HCT116 (cell line): ENCODE results near the gene UMODL1.

Experiments
- CEBPB ChIP-seq: IDR thresholded peaks from 2 replicates; pipeline ENCODE4 v1.6.1; 2012; ENCODE audit warnings: low read depth
- EGR1 ChIP-seq: IDR thresholded peaks from 2 replicates; pipeline ENCODE4 v1.6.1; 2012; ENCODE audit warnings: low read depth
- EZH2 ChIP-seq: fragments of 200-600 bp; sonication (generic); IDR thresholded peaks from 2 replicates; pipeline ENCODE4 v1.6.1; 2017; ENCODE audit warnings: antibody characterized with exemption, mixed run types
- EZH2phosphoT487 ChIP-seq: fragments of 200-600 bp; IDR thresholded peaks from 2 replicates; pipeline ENCODE4 v1.6.1; 2018; ENCODE audit warnings: antibody characterized with exemption, borderline replicate concordance
- FOSL1 ChIP-seq: IDR thresholded peaks from 2 replicates; pipeline ENCODE4 v1.6.1; 2012; ENCODE audit warnings: low read depth
- POLR2A ChIP-seq: IDR thresholded peaks from 2 replicates; pipeline ENCODE4 v1.7.0; 2011; ENCODE audit warnings: borderline replicate concordance; ENCODE audit not compliant: insufficient read depth, insufficient read length; ENCODE audit errors: extremely low read depth
- RAD21 ChIP-seq: IDR thresholded peaks from 2 replicates; pipeline ENCODE4 v1.6.1; 2012; ENCODE audit warnings: low read depth, mild to moderate bottlenecking
- SP1 ChIP-seq: IDR thresholded peaks from 2 replicates; pipeline ENCODE4 v1.6.1; 2012; ENCODE audit warnings: low read depth
- YY1 ChIP-seq: IDR thresholded peaks from 2 replicates; pipeline ENCODE4 v1.6.1; 2011; ENCODE audit warnings: low read length, low read depth, moderate library complexity, mild to moderate bottlenecking; ENCODE audit not compliant: insufficient replicate concordance; ENCODE audit errors: extremely low read depth
- ZNF274 ChIP-seq: fragments of 200-500 bp; sonication (Bioruptor generic); IDR thresholded peaks from 2 replicates; pipeline ENCODE4 v1.6.1; 2014; ENCODE audit warnings: mild to moderate bottlenecking, low read depth, low read length, inconsistent platforms
- TF ChIP-seq, protein P1 (sequence below): IDR thresholded peaks from 2 replicates; pipeline ENCODE4 v1.6.1; 2011; ENCODE audit warnings: mild to moderate bottlenecking, low read length, moderate library complexity; ENCODE audit not compliant: insufficient replicate concordance; ENCODE audit errors: extremely low read depth
- TF ChIP-seq, protein P2 (sequence below), 3 experiments: fragments of 200-600 bp in 1 of 3; sonication (generic) in 1 of 3; IDR thresholded peaks in 2 of 3; conservative IDR thresholded peaks in 1 of 3; 2 replicates each; pipeline ENCODE4 v1.5.1; 2012 to 2017; ENCODE audit warnings: low read depth in 2 of 3, low read length in 2 of 3, antibody characterized with exemption in 1 of 3, borderline replicate concordance in 1 of 3, control low read depth in 1 of 3, mild to moderate bottlenecking in 1 of 3, mixed read lengths in 1 of 3, mixed run types in 1 of 3, moderate library complexity in 1 of 3; ENCODE audit not compliant: insufficient read depth in 1 of 3
- TF ChIP-seq, protein P3 (sequence below): IDR thresholded peaks from 2 replicates; pipeline ENCODE4 v1.6.1; 2012
- TF ChIP-seq, protein P4 (sequence below): IDR thresholded peaks from 2 replicates; pipeline ENCODE4 v1.6.1; 2012; ENCODE audit warnings: low read depth

DNA sequence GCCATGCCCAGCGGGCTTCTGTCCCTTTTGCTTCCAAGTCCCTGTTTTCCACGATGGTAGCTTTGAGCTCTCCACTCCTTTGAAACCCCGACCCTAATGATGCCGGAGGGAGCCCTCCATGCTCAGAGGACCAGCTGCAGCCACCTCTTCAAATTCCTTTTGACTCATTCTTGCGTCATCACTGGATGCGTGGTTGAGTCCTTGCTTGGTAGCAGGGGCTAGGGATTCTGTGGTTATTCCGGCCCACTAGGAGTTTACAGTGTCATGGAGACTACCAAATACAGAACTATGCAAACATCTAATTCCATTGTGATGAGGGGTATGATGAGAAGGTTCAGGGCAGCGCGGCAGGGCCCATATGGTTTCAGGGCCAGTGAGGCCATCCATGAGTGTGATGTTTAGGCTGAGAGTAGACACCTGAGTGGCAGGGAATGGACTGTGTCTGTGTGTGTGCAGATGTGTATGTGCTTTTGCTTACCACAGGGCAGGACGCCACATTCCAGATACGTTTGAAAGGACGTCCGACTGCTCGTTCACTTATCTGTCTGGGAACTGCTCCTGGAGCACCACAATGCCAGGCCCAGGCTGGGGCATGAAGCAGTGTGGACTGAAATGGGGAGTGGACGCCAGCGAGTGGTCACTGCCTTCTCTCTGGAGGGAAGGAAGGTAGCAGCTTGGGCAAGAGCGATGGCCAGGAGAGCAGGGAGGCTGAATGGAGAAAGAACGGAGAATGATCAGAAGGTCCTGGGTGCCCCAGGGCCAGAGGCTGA is 30.5 kb upstream of the UMODL1 start:
- TF ChIP-seq, protein P1, sequence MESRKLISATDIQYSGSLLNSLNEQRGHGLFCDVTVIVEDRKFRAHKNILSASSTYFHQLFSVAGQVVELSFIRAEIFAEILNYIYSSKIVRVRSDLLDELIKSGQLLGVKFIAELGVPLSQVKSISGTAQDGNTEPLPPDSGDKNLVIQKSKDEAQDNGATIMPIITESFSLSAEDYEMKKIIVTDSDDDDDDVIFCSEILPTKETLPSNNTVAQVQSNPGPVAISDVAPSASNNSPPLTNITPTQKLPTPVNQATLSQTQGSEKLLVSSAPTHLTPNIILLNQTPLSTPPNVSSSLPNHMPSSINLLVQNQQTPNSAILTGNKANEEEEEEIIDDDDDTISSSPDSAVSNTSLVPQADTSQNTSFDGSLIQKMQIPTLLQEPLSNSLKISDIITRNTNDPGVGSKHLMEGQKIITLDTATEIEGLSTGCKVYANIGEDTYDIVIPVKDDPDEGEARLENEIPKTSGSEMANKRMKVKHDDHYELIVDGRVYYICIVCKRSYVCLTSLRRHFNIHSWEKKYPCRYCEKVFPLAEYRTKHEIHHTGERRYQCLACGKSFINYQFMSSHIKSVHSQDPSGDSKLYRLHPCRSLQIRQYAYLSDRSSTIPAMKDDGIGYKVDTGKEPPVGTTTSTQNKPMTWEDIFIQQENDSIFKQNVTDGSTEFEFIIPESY = no peak
- TF ChIP-seq, protein P2, sequence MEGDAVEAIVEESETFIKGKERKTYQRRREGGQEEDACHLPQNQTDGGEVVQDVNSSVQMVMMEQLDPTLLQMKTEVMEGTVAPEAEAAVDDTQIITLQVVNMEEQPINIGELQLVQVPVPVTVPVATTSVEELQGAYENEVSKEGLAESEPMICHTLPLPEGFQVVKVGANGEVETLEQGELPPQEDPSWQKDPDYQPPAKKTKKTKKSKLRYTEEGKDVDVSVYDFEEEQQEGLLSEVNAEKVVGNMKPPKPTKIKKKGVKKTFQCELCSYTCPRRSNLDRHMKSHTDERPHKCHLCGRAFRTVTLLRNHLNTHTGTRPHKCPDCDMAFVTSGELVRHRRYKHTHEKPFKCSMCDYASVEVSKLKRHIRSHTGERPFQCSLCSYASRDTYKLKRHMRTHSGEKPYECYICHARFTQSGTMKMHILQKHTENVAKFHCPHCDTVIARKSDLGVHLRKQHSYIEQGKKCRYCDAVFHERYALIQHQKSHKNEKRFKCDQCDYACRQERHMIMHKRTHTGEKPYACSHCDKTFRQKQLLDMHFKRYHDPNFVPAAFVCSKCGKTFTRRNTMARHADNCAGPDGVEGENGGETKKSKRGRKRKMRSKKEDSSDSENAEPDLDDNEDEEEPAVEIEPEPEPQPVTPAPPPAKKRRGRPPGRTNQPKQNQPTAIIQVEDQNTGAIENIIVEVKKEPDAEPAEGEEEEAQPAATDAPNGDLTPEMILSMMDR (IDR thresholded peaks at IDR 0.05 in 2 of 3, conservative IDR thresholded peaks at IDR 0.05 in 1 of 3; ENCODE audit: borderline replicate concordance in 1 of 3, insufficient read depth in 1 of 3, low read depth in 2 of 3, low read length in 2 of 3) = no peak
- TF ChIP-seq, protein P3, sequence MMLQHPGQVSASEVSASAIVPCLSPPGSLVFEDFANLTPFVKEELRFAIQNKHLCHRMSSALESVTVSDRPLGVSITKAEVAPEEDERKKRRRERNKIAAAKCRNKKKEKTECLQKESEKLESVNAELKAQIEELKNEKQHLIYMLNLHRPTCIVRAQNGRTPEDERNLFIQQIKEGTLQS = peak; percentile 79; the same call in 1 of the 2 replicates
- no peak for TF ChIP-seq POLR2A
- TF ChIP-seq FOSL1 = peak; percentile 86
- no peak for TF ChIP-seq EZH2phosphoT487
- peak; percentile 70 for TF ChIP-seq CEBPB
- TF ChIP-seq YY1 = no peak
- 0 out of 2 replicates have a peak, but pooled peaks have one; percentile 11 for TF ChIP-seq SP1
- peak; percentile 50; the same call in 1 of the 2 replicates for TF ChIP-seq EGR1
- TF ChIP-seq RAD21 = no peak
- no peak for TF ChIP-seq EZH2
- no peak for TF ChIP-seq ZNF274
- TF ChIP-seq, protein P4, sequence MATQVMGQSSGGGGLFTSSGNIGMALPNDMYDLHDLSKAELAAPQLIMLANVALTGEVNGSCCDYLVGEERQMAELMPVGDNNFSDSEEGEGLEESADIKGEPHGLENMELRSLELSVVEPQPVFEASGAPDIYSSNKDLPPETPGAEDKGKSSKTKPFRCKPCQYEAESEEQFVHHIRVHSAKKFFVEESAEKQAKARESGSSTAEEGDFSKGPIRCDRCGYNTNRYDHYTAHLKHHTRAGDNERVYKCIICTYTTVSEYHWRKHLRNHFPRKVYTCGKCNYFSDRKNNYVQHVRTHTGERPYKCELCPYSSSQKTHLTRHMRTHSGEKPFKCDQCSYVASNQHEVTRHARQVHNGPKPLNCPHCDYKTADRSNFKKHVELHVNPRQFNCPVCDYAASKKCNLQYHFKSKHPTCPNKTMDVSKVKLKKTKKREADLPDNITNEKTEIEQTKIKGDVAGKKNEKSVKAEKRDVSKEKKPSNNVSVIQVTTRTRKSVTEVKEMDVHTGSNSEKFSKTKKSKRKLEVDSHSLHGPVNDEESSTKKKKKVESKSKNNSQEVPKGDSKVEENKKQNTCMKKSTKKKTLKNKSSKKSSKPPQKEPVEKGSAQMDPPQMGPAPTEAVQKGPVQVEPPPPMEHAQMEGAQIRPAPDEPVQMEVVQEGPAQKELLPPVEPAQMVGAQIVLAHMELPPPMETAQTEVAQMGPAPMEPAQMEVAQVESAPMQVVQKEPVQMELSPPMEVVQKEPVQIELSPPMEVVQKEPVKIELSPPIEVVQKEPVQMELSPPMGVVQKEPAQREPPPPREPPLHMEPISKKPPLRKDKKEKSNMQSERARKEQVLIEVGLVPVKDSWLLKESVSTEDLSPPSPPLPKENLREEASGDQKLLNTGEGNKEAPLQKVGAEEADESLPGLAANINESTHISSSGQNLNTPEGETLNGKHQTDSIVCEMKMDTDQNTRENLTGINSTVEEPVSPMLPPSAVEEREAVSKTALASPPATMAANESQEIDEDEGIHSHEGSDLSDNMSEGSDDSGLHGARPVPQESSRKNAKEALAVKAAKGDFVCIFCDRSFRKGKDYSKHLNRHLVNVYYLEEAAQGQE = no peak
